MM.1S (cell line): Measurements from ENCODE around the gene CD4.

Experiments used
- EZH2 ChIP-seq: fragments of 300-600 bp; sonication (generic); optimal IDR thresholded peaks from 2 replicates; pipeline ENCODE3; 2017; ENCODE audit warnings: low read depth, mild to moderate bottlenecking, antibody characterized with exemption, low read length, mixed read lengths
- EZH2phosphoT487 ChIP-seq: fragments of 300-600 bp; sonication (generic); IDR thresholded peaks from 2 replicates; pipeline ENCODE4 v1.6.1; 2018; ENCODE audit warnings: antibody characterized with exemption, low read length
- TF ChIP-seq, protein P1 (sequence below): fragments of 300-600 bp; sonication (generic); IDR thresholded peaks from 2 replicates; pipeline ENCODE4 v1.5.1; 2016; ENCODE audit warnings: antibody characterized with exemption, low read length, mixed read lengths

DNA sequence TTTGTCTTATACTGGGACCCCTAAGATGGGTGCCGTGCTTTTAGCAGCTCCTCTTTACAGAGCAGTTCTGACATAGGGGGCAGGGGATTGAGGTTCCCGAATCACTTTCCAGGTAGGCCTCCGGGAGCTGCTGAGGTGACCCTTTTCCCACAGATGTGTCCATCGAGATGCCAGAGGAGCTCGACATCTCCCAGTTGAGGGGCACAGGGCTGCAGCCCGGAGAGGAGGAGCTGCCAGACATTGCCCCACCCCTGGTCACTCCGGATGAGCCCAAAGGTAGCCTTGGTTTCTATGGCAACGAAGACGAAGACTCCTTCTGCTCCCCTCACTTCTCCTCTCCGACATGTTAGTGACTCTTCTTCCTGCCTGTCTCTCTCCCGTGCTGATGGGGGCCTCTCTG lies 73.7 kb downstream of the CD4 start:
- TF ChIP-seq, protein P1, sequence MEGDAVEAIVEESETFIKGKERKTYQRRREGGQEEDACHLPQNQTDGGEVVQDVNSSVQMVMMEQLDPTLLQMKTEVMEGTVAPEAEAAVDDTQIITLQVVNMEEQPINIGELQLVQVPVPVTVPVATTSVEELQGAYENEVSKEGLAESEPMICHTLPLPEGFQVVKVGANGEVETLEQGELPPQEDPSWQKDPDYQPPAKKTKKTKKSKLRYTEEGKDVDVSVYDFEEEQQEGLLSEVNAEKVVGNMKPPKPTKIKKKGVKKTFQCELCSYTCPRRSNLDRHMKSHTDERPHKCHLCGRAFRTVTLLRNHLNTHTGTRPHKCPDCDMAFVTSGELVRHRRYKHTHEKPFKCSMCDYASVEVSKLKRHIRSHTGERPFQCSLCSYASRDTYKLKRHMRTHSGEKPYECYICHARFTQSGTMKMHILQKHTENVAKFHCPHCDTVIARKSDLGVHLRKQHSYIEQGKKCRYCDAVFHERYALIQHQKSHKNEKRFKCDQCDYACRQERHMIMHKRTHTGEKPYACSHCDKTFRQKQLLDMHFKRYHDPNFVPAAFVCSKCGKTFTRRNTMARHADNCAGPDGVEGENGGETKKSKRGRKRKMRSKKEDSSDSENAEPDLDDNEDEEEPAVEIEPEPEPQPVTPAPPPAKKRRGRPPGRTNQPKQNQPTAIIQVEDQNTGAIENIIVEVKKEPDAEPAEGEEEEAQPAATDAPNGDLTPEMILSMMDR: no peak
- no peak for TF ChIP-seq EZH2phosphoT487
- TF ChIP-seq EZH2: no peak
